Natural killer cell (primary cell): ENCODE data around the gene TEX261. TPM values are rescaled to one million over a fixed set of nuclear protein-coding genes. Genes with fewer than 3 reads are reported as not detected.

Experiments used
- ATAC-seq, 3 donors: fragments of 150-1000 bp in 2 of 3; fragments of 200-7000 bp in 1 of 3; cut with Tn5 transposase; 1 replicate in 1 of 3; 2 replicates in 2 of 3; pipeline ENCODE4 v1.10.0; 2021; ENCODE audit warnings: mild to moderate bottlenecking in 2 of 3, moderate library complexity in 2 of 3
- DNase-seq, 2 donors: peaks; one replicate each; pipeline versions ENCODE4 v3.0.0 to v3.0.0-alpha.2; 2013 to 2021; ENCODE audit warnings: mixed read lengths in 1 of 2
- H3K27ac ChIP-seq: one replicate; pipeline ENCODE4 v1.5.1; 2013; ENCODE audit warnings: mild to moderate bottlenecking, low read length
- H3K27me3 ChIP-seq: one replicate; pipeline ENCODE4 v1.6.1; 2013; ENCODE audit warnings: low read length; ENCODE audit not compliant: control insufficient read depth, insufficient read depth
- H3K36me3 ChIP-seq: one replicate; pipeline ENCODE4 v1.6.1; 2013; ENCODE audit warnings: low read length; ENCODE audit not compliant: control insufficient read depth, insufficient read depth
- H3K4me1 ChIP-seq: one replicate; pipeline ENCODE4 v1.6.1; 2013; ENCODE audit warnings: low read length; ENCODE audit not compliant: control insufficient read depth, insufficient read depth
- H3K4me3 ChIP-seq: one replicate; pipeline ENCODE4 v1.5.1; 2013; ENCODE audit warnings: low read length
- H3K9me3 ChIP-seq: one replicate; pipeline ENCODE4 v1.6.1; 2013; ENCODE audit warnings: low read length; ENCODE audit not compliant: control insufficient read depth, insufficient read depth
- H3K27ac Mint-ChIP-seq, 2 donors: one replicate each; pipeline ENCODE4 v1.8.0; 2022; ENCODE audit warnings: mild to moderate bottlenecking in 2 of 2, mixed read lengths in 2 of 2, moderate library complexity in 1 of 2
- H3K27me3 Mint-ChIP-seq, 2 donors: one replicate each; pipeline ENCODE4 v1.8.0; 2022; ENCODE audit warnings: low read depth in 2 of 2, mixed read lengths in 2 of 2
- H3K36me3 Mint-ChIP-seq: one replicate; pipeline ENCODE4 v1.8.0; 2022; ENCODE audit warnings: mixed read lengths
- H3K4me1 Mint-ChIP-seq, 2 donors: one replicate each; pipeline ENCODE4 v1.8.0; 2022; ENCODE audit warnings: mixed read lengths in 2 of 2
- H3K4me3 Mint-ChIP-seq: one replicate; pipeline ENCODE4 v1.8.0; 2022; ENCODE audit warnings: mild to moderate bottlenecking, moderate library complexity, mixed read lengths
- H3K9me3 Mint-ChIP-seq, 2 donors: one replicate each; pipeline ENCODE4 v1.8.0; 2022; ENCODE audit warnings: mixed read lengths in 2 of 2
- WGBS: methylation state at CpG from one replicate; pipeline ENCODE4 v1.1.7; 2013; ENCODE audit warnings: missing lambda C conversion rate; ENCODE audit not compliant: insufficient coverage; 5-methylcytosine and 5-hydroxymethylcytosine counted together
- intact Hi-C: fragments of 100-400 bp; cut with micrococcal nuclease; formaldehyde crosslinking; loops from one replicate; pipeline ENCODE4 v1.14.2; 2022
- total RNA-seq, 4 donors: library from RNA; stranded (reverse); fragments of 120-200 nt in 1 of 4; gene quantifications; one replicate each; pipeline versions ENCODE4 v1.2.3 to v1.2.4, GENCODE V29; 2013 to 2022
- TF ChIP-seq, protein P1 (sequence below): fragments of 200-600 bp; IDR thresholded peaks from one replicate; pipeline ENCODE4 v1.8.0; 2022; ENCODE audit warnings: antibody characterized with exemption

The TEX261 gene
- total RNA-seq, 3 donors from 2014 or later (not counting 1 experiment from before 2014, with no cell fraction given), result 30.3 to 44.2 (median 43.2) TPM

DNA sequence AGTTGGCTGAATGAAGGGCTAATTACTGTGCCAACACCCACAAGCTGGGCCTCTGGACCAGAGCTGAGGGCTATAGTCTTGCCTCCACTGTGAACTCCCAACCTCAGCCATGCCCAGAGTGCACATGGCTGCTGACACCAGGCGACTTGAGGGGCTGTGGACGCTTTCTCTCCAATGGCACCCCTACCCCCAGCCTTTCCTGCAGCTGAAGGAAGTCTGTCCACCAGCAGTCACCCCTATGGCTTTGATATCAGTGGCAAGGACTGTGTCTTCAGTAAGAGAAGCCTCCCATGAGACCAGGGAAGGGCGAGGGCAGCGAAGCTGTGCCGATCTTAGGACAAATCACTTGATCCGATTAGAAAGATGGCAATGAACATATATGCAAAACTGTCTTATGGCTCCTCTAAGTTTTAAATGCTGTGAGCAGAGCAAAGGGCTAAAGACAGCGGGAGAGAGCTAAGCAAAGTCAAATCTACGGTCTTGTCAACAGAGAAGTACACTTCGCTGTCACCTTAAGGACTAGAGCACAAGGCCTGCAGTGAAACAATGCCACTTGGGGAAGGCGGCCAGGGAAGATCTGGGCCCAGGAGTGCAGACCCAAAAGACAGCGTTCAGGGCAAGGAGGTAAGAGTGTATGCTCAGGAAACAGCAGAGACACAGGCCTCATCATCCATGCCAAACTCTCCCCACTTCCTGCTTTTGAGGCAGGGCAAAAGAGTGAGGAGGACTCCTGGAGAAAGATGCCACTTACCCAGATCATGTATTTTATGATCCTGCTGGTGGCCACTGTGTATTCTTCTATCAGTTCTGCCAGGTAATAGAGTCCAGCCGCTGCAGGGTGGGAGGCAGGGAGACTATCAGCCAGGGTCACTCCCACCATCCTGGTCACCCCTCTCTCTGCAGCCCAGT, 1.5 kb downstream of the TEX261 start:
- TF ChIP-seq, protein P1, sequence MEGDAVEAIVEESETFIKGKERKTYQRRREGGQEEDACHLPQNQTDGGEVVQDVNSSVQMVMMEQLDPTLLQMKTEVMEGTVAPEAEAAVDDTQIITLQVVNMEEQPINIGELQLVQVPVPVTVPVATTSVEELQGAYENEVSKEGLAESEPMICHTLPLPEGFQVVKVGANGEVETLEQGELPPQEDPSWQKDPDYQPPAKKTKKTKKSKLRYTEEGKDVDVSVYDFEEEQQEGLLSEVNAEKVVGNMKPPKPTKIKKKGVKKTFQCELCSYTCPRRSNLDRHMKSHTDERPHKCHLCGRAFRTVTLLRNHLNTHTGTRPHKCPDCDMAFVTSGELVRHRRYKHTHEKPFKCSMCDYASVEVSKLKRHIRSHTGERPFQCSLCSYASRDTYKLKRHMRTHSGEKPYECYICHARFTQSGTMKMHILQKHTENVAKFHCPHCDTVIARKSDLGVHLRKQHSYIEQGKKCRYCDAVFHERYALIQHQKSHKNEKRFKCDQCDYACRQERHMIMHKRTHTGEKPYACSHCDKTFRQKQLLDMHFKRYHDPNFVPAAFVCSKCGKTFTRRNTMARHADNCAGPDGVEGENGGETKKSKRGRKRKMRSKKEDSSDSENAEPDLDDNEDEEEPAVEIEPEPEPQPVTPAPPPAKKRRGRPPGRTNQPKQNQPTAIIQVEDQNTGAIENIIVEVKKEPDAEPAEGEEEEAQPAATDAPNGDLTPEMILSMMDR, result no peak
- Mint-ChIP-seq H3K27ac (peak overlapping the region; percentile 86 to 92), H3K27me3 (no peaks in the 10 kb centered on the region), H3K4me3 (peak overlapping the region; percentile 91), H3K9me3 (no peaks in the 10 kb centered on the region), H3K4me1 (peaks cover 33 to 35% of the 10 kb centered on the region in 2 donors), H3K36me3 (no peaks in the 10 kb centered on the region)
- ATAC-seq, result no peak
- peaks cover 29% of the 10 kb centered on the region for H3K36me3 ChIP-seq
- no peaks in the 10 kb centered on the region for H3K27me3 ChIP-seq
- 89% methylated on average over 12 of the region's 12 CpGs for WGBS
- DNase-seq, result peak in 1 of 2 donors; percentile 25
- peak overlapping the region; percentile 82 for H3K4me3 ChIP-seq
- H3K4me1 ChIP-seq, result peaks cover 27% of the 10 kb centered on the region
- intact Hi-C loops, result no loop called here
- peak overlapping the region; percentile 71 for H3K27ac ChIP-seq
- no peaks in the 10 kb centered on the region for H3K9me3 ChIP-seq

- Mint-ChIP-seq H3K4me1 (peaks cover 33 to 35% of the 10 kb centered on the region in 2 donors), H3K36me3 (no peaks in the 10 kb centered on the region), H3K27me3 (no peaks in the 10 kb centered on the region), H3K4me3 (no peak overlapping the region), H3K27ac (peak overlapping the region in 1 of 2 donors; percentile 21), H3K9me3 (no peaks in the 10 kb centered on the region)
- H3K27ac ChIP-seq, result no peak overlapping the region
- 95% methylated on average over 8 of the region's 9 CpGs for WGBS
- H3K36me3 ChIP-seq, result peaks cover 40% of the 10 kb centered on the region
- peaks cover 27% of the 10 kb centered on the region for H3K4me1 ChIP-seq
- TF ChIP-seq, protein P1, result no peak
- H3K9me3 ChIP-seq, result no peaks in the 10 kb centered on the region
- H3K4me3 ChIP-seq, result no peak overlapping the region
- intact Hi-C loops, result no loop called here
- DNase-seq, result no peak
- no peak for ATAC-seq
- no peaks in the 10 kb centered on the region for H3K27me3 ChIP-seq
These were observed 2.9 kb downstream of the TEX261 start for GRCh38 chr2:70991742-70992141.

DNA sequence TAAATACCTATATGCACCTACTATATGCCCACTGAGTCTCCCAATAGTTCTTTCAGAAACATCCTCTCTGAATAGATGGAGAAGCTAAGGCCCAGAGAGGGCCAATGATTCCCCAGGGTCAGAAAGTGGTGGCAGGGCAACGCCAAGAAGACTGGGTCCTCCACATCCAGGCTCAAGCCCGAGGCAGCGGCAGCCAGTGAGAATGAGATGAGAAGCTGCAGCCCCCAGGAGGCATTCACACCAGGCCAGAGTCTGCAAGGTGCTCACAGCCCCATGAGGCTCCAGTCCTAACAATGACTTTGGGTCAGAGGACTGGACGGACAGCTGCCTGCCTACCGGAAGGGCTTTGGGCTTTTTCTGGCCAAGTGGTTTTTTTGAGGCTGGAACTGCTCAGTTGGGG, 3.5 kb downstream of the TEX261 start:
- DNase-seq (peak in 1 of 2 donors; percentile 1), ATAC-seq (no peak)
- H3K36me3 Mint-ChIP-seq, result no peaks in the 10 kb centered on the region
- peak overlapping the region; percentile 31 for H3K4me3 Mint-ChIP-seq
- no peaks in the 10 kb centered on the region for H3K9me3 Mint-ChIP-seq
- peaks cover 40% of the 10 kb centered on the region for H3K36me3 ChIP-seq
- intact Hi-C loops, result no loop called here
- no peak overlapping the region for H3K27ac Mint-ChIP-seq
- peaks cover 33 to 35% of the 10 kb centered on the region in 2 donors for H3K4me1 Mint-ChIP-seq
- WGBS, result 94% methylated on average over 5 of the region's 5 CpGs
- H3K27ac ChIP-seq, result no peak overlapping the region
- H3K27me3 ChIP-seq, result no peaks in the 10 kb centered on the region
- no peaks in the 10 kb centered on the region for H3K27me3 Mint-ChIP-seq
- TF ChIP-seq, protein P1, result no peak
- H3K4me1 ChIP-seq, result peaks cover 27% of the 10 kb centered on the region
- no peaks in the 10 kb centered on the region for H3K9me3 ChIP-seq
- H3K4me3 ChIP-seq, result no peak overlapping the region
